ENCODE data around the gene HHIPL1.

- TF ChIP-seq, protein P1, sequence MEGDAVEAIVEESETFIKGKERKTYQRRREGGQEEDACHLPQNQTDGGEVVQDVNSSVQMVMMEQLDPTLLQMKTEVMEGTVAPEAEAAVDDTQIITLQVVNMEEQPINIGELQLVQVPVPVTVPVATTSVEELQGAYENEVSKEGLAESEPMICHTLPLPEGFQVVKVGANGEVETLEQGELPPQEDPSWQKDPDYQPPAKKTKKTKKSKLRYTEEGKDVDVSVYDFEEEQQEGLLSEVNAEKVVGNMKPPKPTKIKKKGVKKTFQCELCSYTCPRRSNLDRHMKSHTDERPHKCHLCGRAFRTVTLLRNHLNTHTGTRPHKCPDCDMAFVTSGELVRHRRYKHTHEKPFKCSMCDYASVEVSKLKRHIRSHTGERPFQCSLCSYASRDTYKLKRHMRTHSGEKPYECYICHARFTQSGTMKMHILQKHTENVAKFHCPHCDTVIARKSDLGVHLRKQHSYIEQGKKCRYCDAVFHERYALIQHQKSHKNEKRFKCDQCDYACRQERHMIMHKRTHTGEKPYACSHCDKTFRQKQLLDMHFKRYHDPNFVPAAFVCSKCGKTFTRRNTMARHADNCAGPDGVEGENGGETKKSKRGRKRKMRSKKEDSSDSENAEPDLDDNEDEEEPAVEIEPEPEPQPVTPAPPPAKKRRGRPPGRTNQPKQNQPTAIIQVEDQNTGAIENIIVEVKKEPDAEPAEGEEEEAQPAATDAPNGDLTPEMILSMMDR (IDR thresholded peaks at IDR 0.05 in 4 of 5, conservative IDR thresholded peaks at IDR 0.05 in 1 of 5) = no peak
- TF ChIP-seq POLR2A (IDR thresholded peaks at IDR 0.05) = no peak
Measured at GRCh38 chr14:99601361-99601831, 43.5 kb upstream of the HHIPL1 start.
